DMS153 treated with DMSO at 0.1 percent for 48 hours (cell line): ENCODE results near the gene UBXN4.
"Not testable (repeated sequence)": the region's sequence is repeated elsewhere in the genome, so short reads cannot be mapped to it uniquely, and the experiment has no call there.

Source experiments
- DNase-seq: peaks from one replicate; lab custom pipeline; 2025; ENCODE audit not compliant: unreplicated experiment; lab: John Stamatoyannopoulos, UW

Gene UBXN4, protein sequence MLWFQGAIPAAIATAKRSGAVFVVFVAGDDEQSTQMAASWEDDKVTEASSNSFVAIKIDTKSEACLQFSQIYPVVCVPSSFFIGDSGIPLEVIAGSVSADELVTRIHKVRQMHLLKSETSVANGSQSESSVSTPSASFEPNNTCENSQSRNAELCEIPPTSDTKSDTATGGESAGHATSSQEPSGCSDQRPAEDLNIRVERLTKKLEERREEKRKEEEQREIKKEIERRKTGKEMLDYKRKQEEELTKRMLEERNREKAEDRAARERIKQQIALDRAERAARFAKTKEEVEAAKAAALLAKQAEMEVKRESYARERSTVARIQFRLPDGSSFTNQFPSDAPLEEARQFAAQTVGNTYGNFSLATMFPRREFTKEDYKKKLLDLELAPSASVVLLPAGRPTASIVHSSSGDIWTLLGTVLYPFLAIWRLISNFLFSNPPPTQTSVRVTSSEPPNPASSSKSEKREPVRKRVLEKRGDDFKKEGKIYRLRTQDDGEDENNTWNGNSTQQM

DNA sequence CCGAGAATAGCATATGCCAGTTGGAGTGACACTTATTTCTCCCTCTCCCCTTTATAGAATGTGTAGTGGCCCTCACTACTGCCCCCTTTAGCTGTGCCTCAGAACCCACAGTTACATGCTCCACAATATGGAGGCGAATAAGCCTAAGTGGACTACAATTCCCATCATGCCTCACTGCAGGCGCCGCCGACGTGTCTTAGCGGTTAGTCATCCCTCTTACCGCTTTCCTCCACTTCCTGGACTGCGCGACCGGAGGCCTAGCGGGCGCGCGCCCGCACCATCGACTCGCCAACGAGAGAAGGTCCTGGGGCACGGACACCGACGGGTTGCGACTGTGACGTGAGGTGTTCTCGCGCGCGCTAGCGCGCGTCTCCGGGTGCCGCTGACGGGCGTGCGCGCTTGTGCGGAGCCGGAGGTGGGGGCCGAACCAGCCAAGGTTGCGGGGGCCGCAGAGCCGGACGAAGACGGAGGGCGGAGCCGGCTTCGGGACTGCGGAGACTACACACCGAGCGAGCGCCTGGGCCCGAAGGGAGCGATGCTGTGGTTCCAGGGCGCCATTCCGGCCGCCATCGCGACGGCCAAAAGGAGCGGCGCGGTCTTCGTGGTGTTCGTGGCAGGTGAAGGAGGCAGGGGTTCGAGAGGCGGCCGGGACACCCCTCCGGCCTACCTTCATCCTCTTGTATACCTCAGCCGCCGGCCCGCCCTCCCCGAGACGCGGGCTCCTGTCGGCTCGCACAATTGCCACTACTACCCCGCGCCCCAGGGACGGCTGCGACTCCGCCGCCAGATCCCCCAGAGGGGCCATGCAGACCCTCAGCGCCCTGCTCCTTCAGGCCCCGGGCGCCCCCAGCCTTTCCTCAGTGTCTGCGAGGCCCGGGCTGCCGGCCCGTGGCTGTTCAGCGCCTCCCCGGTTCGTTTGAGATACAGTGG, at the start of gene UBXN4:
UBXN4 (plus strand) TSS at position 461 of the 930 bp plus-strand sequence; CDS start at position 536, 75 bp downstream.
- peak; percentile 89 for DNase-seq

DNA sequence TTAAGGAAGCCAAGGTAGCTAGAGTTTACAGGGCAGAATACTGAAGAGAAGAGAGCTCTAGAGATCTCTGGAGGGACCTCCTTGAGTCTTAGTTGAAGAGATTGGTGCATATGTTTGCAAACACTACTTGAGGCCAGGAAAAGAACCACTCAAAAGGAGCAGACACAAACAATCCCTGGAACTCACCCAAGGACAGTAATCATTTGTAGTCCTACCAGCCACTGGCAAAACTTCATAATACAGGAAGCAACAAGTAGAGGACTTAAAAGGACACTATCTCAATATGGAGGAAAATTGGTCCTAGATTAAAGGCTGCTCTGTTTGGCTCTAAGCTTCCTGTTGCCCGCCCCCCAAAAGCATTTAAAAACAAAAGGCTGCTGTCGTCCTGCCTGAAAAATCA, 46.9 kb upstream of the UBXN4 start:
- DNase-seq: no peak

DNA sequence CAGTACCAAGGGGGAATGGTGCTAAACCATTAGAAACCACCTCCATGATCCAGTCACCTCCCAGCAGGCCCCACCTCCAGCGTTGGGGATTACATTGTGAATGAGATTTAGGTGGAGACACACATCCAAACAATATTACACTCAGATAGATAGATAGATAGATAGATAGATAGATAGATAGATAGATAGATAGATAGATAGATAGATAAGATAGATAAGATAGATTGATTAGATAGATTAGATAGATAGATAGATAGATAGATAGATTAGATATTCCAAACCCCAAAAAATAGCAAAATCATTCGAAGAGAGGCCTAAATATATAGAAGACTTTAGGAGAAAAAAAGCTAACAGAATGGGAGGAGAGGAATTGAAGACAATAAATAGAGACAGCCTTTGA, 42.8 kb upstream of the UBXN4 start:
- no peak for DNase-seq

DNA sequence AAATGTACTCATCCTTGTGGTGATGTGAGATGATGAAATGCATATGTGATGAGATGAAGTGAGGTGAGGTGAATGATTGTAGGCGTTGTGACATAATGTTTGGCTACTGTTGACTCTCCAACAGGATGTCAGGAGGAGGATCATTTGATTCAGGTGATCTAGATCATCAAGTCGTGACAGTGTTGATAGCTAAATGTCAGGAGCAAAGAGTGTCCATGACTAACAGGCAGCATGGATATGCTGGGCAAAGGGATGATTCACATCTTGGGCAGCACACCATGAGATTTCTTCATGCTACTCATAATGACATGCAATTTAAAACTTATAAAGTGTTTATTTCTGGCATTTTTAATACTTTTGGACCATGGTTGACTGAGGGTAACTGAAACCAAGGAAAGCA, 40.2 kb upstream of the UBXN4 start:
- no peak for DNase-seq

DNA sequence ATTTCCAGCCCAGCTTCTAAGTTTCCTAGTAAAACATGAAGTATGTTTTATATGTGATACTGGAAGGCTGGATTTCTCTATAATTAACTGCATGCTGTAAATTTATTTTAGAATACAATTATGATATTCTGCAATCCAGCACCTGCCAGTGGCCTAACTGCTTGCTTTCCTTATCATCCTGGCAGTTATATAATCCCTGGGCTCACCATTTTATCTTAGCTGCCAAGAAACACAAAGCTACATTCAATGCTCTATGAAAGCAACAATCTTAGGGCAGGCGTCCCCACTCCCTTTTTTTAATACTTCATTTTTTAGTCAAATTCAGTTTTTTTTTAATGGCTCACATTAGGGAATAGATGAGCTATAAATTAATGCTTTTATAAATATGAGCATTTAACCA, 38.4 kb upstream of the UBXN4 start:
- no peak for DNase-seq

DNA sequence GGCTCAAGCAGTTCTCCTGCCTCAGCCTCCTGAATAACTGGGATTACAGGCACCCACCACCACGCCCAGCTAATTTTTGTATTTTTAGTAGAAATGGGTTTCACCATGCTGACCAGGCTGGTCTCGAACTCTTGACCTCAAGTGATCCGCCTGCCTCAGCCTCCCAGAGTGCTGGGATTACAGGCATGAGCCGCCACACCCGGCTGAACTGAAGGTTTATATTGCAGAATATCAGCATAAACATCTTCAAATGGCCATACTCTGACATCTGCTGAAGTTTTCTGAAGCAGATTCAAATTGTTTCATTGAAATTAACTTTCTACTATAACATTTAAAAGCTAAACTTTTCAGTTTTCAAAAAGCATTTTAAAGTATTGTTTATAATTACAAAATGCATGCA, 37.6 kb upstream of the UBXN4 start:
- not testable (repeated sequence) for DNase-seq

DNA sequence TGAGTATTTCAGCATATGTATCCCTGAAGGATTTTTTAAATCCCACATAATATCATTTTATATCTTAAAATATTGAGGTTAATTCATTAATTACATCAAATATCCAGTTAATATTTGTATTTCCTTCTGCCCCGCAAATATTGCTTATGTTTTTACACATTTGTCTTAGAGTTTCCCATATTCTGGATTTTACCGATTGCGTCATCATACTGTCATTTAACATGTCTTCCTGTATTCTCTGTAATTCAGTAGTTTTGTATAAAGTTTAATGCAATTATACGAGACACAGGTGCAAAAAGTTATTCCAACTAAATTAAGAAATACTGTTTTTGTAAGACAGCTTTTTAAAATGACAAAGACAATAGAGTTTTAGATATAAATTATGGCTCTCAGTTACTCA, 33.5 kb upstream of the UBXN4 start:
- DNase-seq: no peak

DNA sequence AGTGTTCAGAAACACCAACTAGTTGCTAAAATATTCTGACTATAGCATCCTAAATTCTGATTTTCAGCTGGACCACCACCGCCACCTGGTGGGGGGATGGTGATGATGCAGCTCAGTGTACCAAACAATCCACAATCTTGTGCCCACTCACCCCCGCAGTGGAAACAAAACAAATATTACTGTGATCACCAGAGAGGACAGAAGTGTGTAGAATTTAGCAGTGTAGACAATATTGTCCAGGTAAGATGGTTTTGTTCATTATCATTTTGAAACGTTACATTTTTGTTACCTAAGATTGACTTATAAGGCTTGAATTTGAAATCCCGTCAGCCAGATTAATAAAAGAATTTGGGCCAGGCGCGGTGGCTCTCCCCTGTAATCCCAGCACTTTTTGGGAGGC, 31.7 kb upstream of the UBXN4 start:
- DNase-seq: no peak

DNA sequence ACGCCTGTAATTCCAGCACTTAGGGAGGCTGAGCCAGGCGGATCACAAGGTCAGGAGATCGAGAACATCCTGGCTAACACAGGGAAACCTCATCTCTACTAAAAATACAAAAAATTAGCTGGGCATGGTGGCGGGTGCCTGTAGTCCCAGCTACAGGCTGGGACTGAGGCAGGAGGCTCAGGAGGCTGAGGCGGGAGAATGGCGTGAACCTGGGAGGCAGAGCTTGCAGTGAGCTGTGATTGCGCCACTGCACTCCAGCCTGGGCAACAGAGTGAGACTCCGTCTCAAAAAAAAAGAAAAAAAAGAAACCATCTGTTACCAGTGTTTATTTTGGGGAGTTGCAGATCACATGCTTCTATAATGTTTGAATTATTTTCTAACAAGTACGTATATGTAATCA, 26.6 kb upstream of the UBXN4 start:
- not testable (repeated sequence) for DNase-seq

DNA sequence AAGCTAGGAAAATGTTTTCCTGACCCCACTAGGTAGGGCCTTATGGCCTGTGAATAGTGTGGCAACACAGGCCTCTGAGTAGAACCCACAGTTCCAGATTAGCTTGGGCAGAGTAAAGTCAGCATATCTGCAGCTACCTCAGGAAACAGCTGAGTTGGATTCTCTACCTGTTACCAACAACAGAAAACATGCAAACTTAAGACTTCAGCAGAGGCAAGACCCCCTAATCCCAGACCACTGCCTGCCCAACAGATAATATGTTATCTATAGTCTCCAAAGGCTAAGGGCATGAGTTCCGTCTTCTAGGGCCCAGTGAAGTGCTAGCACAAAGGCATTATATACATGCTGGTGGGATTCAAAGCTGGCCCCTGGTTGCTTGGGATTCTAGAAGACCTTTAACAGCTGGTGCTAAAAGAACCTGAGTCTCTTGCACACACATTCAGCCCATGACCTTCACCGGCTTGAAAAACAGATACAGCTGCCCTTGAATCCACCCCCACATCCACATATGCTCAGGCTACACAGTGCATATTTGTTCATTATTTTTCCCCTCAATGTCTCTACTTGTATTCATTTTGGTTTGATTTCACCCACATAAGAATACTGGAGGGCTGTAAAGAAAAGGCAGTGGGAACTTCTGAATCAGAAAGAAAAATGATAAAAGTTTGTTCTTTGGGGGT, 13.5 kb upstream of the UBXN4 start:
- DNase-seq: no peak

DNA sequence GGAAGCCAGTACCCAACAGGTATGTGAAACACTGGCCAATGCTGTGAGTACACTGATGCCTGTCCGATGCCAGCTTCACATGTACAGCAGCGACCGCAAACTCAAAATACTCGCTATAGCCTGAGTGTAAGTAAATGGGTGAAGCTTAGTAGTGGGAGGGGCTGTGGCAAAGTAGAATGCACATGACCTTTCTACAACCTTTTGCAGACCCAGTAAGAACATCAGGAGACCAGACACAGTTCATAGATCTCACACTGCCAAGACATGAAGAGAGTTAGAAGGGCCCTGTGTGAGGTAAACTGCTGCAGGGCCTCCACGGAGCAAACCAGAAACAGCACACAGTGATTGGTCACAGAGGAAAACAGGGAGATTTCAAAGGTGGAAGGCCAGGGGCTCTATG, 9.1 kb upstream of the UBXN4 start:
- DNase-seq: no peak

DNA sequence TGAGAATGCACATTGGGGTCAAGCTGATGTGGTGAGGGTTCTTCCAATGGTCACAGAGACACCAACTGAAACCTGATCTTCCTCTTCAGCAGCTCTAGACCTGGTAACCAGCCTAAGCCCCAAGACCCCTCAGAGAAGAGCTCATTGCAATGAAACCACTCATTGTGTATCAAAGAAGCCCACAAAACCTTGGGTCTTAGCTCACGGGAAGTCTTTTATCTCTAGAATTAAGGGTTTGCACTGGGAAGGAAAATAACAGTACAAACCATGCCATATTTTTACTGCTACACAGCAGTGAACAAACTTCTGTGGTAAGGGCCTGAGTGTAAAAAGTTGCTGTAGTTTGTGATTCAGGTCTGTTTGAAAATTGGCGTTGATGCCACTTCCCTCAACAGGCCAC, 8.6 kb upstream of the UBXN4 start:
- DNase-seq: no peak

DNA sequence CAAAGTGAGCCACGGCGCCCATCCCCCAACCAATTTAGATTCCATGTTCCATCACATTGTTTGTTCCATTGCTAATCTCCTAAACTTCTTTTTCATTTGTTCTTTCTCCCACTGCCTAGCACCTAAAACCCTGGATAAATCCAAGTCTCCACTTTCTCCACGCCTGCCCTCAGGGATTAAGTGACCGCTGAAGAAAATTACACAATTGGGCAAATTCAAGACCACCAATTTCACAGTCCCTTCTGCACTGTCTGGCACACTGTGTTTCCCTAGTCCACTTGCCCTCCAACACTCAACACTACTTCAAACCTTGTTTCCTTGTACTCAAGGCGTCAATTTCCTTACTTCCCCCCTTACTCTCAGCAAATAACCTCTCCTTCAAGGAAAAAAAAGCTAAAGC, 5.1 kb upstream of the UBXN4 start:
- no peak for DNase-seq

DNA sequence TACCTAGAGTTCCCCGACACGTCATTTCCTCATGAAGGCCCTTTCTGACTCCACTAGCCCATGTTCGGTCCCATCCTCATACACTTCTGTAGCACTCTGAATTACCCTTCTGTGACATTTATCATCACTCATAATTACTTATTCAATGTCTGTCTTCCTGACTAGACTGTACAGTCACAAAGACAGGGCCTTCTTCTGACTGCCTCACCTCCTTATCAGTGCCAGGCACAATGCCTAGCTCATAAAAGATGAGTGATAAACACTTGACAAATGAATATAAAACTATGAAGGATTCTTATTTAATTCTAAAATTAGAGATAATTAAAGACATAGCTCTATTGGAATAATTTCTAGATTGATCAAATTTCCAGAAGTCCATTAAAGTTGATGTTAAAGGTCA, 1.4 kb upstream of the UBXN4 start:
- no peak for DNase-seq

DNA sequence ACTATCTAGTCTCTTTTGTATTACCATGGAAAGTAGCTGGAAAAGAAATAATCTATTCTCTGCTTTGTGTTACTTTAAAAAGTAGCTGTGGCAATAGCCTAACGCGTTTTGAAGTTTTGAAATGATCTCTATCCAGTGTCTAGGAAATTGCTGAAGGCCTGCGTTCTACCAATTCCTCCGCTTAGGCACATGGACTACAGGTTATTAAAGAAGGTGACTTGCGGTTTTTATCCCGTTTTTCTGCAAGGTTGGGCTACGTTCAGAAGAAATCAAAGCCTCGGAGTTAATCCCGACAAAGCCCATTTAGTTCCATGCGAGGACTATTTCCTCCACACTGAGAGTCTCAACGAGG, 636 bp upstream of the UBXN4 start:
- DNase-seq: no peak

DNA sequence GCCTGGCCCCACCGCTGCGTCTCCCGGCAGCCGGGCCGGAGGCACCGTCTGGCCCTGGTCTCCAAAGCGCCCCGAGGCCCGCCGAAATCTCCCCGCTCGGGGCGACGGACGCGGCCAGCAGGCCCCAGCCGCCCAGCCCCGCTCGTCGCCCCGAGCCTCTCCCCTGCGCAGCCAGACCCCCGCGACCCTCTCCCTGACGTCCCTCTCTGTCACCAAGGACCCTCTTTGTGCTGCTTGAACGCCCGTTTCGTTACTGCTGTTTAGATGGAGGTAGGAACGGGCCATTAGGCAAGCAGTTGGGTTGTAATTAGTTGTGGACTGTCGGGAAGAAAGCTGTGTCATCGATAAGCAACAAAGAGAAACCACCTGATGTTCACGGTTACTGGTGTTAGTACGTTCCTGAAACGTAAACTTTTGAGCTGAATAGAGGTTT, 686 bp downstream of the UBXN4 start:
- no peak for DNase-seq

DNA sequence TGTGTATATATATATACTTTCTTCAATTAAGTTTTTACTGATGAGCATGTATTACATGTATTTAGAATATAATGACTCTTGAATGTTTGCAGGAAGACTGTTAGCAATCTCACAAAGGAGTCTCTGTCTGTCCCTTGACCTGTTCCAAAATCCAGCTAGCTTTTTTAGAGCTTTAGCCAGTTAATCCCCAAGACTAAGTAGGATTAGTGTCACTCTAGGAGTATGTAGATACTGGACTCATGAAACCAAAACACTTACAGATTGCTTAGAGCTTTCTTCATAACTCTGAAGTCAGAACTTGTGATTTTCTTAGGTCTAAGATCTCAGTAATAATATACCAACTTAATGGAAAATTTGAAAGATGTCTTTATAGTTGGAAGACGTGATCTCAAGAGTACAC, 2.2 kb downstream of the UBXN4 start:
- no peak for DNase-seq

DNA sequence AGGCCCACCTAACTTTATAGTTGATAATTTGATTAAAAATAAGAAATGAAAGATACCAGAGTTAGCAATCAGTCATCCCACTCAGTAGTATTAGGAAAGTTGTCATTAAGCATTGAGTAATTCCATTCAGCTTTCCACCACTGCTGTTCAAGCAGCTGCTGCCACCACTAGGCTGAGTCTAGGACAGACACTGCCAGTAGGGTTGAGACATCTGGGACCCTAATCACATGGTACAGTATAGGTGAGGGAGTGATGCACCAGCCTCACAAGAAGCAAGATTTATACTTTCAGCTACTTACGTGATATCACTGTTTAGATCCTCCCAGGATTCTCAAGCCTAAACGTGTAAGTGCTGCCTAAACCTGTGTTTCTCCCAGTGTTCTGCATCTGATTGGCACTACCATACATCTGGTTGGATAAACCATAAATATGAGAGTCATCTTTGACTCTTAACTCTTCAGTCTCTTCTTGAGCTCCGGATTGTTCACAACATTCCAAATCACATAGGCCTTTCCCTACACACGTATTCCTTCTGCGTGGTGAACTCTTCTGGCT, 3.2 kb downstream of the UBXN4 start:
- no peak for DNase-seq

DNA sequence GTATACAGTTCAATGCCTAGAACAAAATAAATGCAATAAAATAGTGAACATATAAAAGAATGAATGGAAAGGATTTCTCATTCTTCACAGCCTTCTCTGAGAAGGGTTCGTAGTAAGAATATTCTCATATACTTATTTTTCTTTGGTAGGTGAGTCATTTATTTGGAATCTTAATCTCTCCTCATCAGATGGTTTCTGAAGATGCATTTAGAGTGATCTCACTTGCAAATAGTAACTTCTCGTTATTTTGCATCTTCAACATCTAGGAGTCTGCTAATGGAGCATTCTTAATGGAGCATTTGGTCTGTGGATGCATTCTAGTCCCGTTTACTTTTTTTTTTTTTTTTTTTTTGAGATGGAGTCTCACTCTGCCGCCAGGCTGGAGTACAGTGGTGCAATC, 3.9 kb downstream of the UBXN4 start:
- DNase-seq: no peak

DNA sequence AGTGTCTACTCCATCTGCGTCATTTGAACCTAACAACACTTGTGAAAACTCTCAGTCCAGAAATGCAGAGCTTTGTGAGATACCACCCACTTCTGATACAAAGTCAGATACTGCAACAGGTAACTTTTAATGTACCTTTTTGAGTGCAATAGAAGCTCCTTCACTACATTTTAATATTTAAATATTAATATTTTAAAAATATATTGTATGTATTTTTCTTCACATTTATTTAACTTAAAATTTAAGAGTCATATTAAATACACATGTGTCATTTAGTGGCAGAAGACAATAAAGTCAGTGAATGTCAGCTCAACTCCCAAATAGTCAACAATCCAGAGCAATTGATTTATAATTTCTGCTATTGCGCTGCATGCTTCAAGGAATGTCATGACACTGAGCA, 13.9 kb downstream of the UBXN4 start:
- no peak for DNase-seq

DNA sequence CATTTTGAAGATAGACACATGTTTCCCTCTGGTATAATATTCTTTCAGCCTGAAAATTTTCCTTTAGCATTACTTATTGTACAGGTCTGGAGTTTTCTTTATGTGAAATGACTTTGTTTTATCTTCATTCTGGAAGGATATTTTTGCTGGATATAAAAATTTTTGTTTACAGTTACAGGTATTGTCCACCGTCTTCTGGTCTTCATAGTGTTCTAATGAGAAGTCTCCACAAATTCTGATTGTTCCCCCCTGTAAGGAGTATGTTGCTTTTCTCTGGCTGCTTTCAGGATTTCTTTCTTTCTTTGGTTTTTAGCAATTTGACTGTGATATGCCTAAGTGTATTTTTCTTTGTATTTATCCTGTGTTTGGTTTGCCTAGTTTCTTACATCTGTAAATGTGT, 15.0 kb downstream of the UBXN4 start:
- no peak for DNase-seq
